HepG2 (cell line): Measurements from ENCODE around the gene MYL6. TPM values are rescaled to one million over a fixed set of nuclear protein-coding genes. Genes with fewer than 3 reads are reported as not detected.

Experiments used
- ATF7 ChIP-seq, 2 experiments: fragments of 450-650 bp in 1 of 2; sonication (generic) in 1 of 2; formaldehyde crosslinking in 1 of 2; IDR thresholded peaks; 2 replicates each; pipeline versions ENCODE4 v1.4.0 to v1.6.1; 2016 to 2020; ENCODE audit warnings: antibody characterized with exemption in 1 of 2, mild to moderate bottlenecking in 1 of 2, missing genetic modification reagents in 1 of 2
- BRCA1 ChIP-seq: sonication (generic); formaldehyde crosslinking; IDR thresholded peaks from 2 replicates; pipeline ENCODE4 v1.4.0; 2020; ENCODE audit warnings: missing genetic modification reagents
- HDAC2 ChIP-seq: sonication (generic); formaldehyde crosslinking; IDR thresholded peaks from 2 replicates; pipeline ENCODE4 v1.4.0; 2020; ENCODE audit warnings: missing genetic modification reagents
- MLX ChIP-seq: IDR thresholded peaks from 2 replicates; pipeline ENCODE4 v1.6.1; 2016
- POLR2A ChIP-seq, 2 experiments: IDR thresholded peaks; 2 replicates each; pipeline ENCODE4 v1.6.1; 2011; ENCODE audit warnings: low read depth in 2 of 2, low read length in 2 of 2, mild to moderate bottlenecking in 1 of 2, moderate library complexity in 1 of 2; ENCODE audit not compliant: insufficient read depth in 1 of 2
- SUZ12 ChIP-seq: fragments of 150-350 bp; IDR thresholded peaks from 2 replicates; pipeline ENCODE4 v1.6.1; 2014; ENCODE audit warnings: low read depth, low read length
- TEAD3 ChIP-seq: optimal IDR thresholded peaks from 2 replicates; pipeline ENCODE3; 2016; ENCODE audit warnings: borderline replicate concordance
- ZBED4 ChIP-seq: sonication (generic); formaldehyde crosslinking; IDR thresholded peaks from 2 replicates; pipeline ENCODE4 v1.4.0; 2020; ENCODE audit warnings: missing genetic modification reagents, borderline replicate concordance
- ZBTB21 ChIP-seq: sonication (generic); formaldehyde crosslinking; IDR thresholded peaks from 2 replicates; pipeline ENCODE4 v1.4.0; 2020; ENCODE audit warnings: missing genetic modification reagents
- ZBTB40 ChIP-seq, 2 experiments: fragments of 450-650 bp in 1 of 2; sonication (generic) in 1 of 2; formaldehyde crosslinking in 1 of 2; IDR thresholded peaks; 2 replicates each; pipeline versions ENCODE4 v1.6.1 to v1.8.0; 2016 to 2022; ENCODE audit warnings: antibody characterized with exemption in 1 of 2, mild to moderate bottlenecking in 1 of 2, missing genetic modification reagents in 1 of 2
- ZFX ChIP-seq: sonication (generic); formaldehyde crosslinking; IDR thresholded peaks from 2 replicates; pipeline ENCODE4 v1.4.0; 2020; ENCODE audit warnings: mild to moderate bottlenecking, low read depth, missing genetic modification reagents, moderate library complexity
- ZMYM2 ChIP-seq: sonication (generic); formaldehyde crosslinking; IDR thresholded peaks from 2 replicates; pipeline ENCODE4 v1.8.0; 2022; ENCODE audit warnings: mild to moderate bottlenecking, missing genetic modification reagents
- ZNF34 ChIP-seq: sonication (generic); formaldehyde crosslinking; IDR thresholded peaks from 2 replicates; pipeline ENCODE4 v1.4.0; 2020; ENCODE audit warnings: mild to moderate bottlenecking, missing genetic modification reagents, borderline replicate concordance
- ZNF414 ChIP-seq: sonication (generic); formaldehyde crosslinking; IDR thresholded peaks from 2 replicates; pipeline ENCODE4 v1.5.0; 2020; ENCODE audit warnings: missing genetic modification reagents
- ZNF562 ChIP-seq: sonication (generic); formaldehyde crosslinking; IDR thresholded peaks from 2 replicates; pipeline ENCODE4 v1.8.0; 2022; ENCODE audit warnings: missing genetic modification reagents, borderline replicate concordance
- ZNF761 ChIP-seq: sonication (generic); formaldehyde crosslinking; conservative IDR thresholded peaks from 2 replicates; pipeline ENCODE4 v1.4.0; 2020; ENCODE audit warnings: mild to moderate bottlenecking, missing genetic modification reagents
- polyA plus RNA-seq, 8 experiments: library from polyadenylated mRNA; depleted of rRNA in 3 of 8; stranded (reverse) in 7 of 8; unstranded in 1 of 8; fragments of >200 nt; fragmentation: Illumina TruSeq in 4 of 8; extraction: Trizol in 4 of 8; gene quantifications; 2 replicates each; pipeline versions ENCODE4 v1.2.1 to v1.2.3, GENCODE V29; 2011 to 2016; ENCODE audit warnings: low read depth in 4 of 8, missing spikeins in 1 of 8, mixed read lengths in 1 of 8; ENCODE audit not compliant: insufficient read depth in 1 of 8
- total RNA-seq, 5 experiments: library from RNA; depleted of rRNA; stranded (reverse); fragments of >200 nt; fragmentation: Illumina TruSeq; extraction: Trizol; gene quantifications; 2 replicates each; pipeline ENCODE4 v1.2.3, GENCODE V29; 2016; ENCODE audit warnings: low read depth in 1 of 5

MYL6 gene
- total and polyA plus RNA-seq, 2 of the 13 experiments (the other 11 are each of a cell fraction or from before 2014, with no cell fraction given), result 1,127 to 1,192 TPM

GRCh38 chr12:56119361-56119796 lies 38.8 kb upstream of the MYL6 start (continued):
- TF ChIP-seq ZBTB40 (IDR thresholded peaks at IDR 0.05) (no peak), ZBTB40 (CRISPR knock-in tag; IDR thresholded peaks at IDR 0.05) (no peak), ATF7 (IDR thresholded peaks at IDR 0.05) (no peak), ATF7 (CRISPR knock-in tag; IDR thresholded peaks at IDR 0.05) (no peak), ZNF562 (CRISPR knock-in tag) (no peak), ZNF34 (CRISPR knock-in tag) (no peak), ZBTB21 (CRISPR knock-in tag) (no peak), SUZ12 (no peak), MLX (CRISPR knock-in tag) (0 out of 2 replicates have a peak, but pooled peaks have one; percentile 36), ZBED4 (CRISPR knock-in tag) (no peak), ZNF761 (CRISPR knock-in tag) (no peak), TEAD3 (CRISPR knock-in tag) (peak; percentile 58), ZFX (CRISPR knock-in tag) (no peak), ZNF414 (CRISPR knock-in tag) (no peak), ZMYM2 (no peak), HDAC2 (CRISPR knock-in tag) (no peak), POLR2A (IDR thresholded peaks at IDR 0.05; ENCODE audit: insufficient read depth in 1 of 2, low read depth in 2 of 2, low read length in 2 of 2) (no peak), BRCA1 (CRISPR knock-in tag) (no peak)
